Kidney glomerular epithelial cell (primary cell): ENCODE data around the gene ZNF276.
A peak's percentile ranks its signal among the peaks of the same experiment; 100 is the strongest.

ENCODE experiments used
- DNase-seq: peaks from one replicate; lab custom pipeline; 2025; lab: John Stamatoyannopoulos, UW

ZNF276 gene

DNA sequence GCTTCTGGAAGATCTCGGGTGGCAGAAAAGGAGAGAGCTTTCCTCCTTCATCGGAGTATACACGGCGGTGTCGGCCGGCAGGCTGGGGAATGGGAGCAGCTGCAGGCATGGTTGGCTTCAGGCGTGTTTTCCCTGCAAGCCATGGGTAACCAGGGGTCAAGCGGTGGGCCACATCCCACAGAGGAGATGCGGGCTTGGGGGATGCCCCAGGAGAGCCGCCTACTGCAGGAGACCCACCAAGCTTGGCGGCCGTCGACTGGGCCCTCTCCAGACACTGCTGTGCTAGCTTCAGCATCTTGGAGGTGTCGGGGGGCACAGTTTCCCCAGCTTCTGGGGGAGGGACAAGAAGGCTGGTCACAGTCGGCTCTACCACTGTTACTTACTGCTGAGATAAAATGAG, 4.8 kb upstream of the ZNF276 start:
- DNase-seq = no peak

DNA sequence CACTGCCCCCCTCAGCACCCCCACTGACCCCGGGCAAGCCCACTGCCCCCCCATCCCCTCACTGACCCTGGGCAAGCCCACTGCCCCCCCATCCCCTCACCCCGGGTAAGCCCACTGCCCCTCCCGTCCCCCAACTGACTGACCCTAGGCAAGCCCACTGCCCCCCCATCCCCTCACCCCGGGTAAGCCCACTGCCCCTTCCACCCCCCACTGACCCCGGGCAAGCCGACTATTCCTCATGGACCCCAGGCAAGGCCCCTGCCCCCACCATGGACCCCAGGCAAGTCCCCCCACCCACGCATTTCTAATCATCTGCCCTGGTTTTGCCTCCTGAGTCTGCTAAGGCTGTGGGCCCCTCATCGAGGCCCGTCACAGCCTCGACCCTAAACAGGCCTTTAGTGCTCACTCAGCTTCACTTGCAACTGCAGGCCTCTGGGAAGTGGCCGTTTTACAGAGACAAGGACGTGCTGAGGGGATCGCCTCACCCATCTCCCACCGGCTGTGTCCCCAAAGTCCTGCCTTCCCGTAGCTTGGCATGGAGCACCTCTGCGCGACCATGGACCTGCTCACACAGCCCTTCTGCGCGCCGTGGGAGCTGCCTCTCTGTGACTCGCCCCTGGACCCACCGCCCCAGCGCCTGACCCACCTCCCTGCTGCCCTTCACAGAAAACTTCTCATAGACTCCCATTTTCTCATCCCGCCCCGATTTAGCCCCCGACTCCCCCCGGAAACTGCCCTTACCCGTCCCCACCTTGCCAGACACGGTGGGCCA, 4.2 kb upstream of the ZNF276 start:
- no peak for DNase-seq

DNA sequence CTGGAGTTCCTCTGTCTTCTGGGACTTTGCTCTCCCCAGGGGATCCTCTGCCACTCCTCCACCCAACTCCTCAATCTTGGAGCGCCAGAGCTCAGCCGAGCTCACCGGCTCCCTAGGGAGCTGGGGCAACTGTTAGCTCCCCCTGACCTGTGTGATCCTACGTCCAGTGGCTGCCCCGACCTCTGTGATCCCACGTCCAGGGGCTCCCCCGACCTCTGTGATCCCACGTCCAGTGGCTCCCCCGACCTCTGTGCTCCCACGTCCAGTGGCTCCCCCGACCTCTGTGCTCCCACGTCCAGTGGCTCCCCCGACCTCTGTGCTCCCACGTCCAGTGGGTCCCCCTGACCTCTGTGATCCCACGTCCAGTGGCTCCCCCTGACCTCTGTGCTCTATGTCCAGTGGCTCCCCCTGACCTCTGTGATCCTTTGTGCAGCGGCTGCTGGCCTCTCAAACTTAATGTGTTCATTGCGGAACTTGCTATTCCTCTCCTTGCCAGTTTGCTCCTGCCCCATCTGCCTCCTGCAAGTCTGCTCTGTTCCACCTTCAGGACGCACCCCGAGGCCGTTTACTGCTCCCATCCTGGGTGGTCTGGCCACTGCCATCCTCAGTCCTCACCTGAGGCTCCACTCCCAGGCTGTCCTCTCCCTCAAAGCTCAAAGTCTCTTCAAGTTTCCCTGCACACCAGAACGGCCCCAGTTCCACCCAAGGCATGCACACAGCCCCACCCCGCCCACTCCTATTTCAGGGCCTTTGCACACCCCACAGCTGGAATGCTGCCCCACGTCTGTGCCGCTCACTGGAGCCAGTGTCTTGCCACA, 3.4 kb upstream of the ZNF276 start:
- DNase-seq = no peak

DNA sequence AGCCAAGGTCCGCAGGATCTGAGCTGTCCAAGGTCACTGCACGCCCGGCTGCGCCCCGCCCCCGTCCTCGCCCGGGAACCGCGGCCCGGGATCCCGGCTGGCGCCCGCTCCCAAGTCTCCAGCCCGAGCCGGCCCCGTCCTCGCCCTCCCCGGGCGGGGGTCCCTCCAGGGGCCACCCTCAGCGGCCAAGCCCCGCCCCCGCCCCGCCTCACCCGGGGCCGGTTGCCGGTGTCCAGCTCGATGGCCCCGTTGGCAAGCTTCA, 855 bp upstream of the ZNF276 start:
- no peak for DNase-seq

DNA sequence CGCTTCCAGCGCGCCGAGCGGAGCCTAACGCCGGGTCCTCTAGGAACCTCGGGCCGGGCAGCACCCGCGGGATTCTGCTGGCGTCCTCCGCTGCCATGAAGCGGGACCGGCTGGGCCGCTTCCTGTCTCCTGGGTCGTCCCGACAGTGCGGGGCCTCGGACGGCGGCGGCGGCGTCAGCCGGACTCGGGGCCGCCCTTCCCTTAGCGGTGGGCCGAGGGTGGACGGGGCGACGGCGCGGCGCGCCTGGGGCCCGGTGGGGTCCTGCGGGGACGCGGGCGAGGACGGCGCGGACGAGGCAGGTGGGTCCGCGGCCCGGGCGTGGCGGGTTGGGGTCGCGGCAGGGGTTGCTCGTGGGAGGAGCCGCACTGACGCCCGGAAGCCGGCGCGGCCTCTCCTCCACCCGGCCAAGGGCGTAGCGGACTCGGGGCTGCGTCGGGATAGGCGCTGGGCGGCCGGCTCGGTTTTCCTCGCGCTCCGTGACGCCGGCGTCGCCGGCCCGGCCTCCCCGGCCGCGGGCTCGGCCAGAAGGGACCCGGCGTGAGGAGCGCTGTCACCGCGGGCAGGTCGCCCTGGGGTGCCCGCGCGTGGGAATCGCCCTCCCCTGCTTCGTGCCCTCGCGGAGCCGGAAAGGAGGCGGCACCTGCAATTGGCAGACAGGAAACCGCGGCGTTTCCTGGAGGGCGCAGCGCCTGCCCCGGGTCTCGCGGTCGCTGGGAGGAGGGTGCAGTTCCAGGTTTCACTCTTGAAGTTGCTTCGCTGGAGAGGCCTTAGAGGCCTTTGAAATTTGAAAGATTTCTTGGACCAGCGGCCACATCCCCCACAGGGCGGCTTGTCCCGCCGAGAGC, 432 bp downstream of the ZNF276 start:
- DNase-seq = peak; percentile 55

DNA sequence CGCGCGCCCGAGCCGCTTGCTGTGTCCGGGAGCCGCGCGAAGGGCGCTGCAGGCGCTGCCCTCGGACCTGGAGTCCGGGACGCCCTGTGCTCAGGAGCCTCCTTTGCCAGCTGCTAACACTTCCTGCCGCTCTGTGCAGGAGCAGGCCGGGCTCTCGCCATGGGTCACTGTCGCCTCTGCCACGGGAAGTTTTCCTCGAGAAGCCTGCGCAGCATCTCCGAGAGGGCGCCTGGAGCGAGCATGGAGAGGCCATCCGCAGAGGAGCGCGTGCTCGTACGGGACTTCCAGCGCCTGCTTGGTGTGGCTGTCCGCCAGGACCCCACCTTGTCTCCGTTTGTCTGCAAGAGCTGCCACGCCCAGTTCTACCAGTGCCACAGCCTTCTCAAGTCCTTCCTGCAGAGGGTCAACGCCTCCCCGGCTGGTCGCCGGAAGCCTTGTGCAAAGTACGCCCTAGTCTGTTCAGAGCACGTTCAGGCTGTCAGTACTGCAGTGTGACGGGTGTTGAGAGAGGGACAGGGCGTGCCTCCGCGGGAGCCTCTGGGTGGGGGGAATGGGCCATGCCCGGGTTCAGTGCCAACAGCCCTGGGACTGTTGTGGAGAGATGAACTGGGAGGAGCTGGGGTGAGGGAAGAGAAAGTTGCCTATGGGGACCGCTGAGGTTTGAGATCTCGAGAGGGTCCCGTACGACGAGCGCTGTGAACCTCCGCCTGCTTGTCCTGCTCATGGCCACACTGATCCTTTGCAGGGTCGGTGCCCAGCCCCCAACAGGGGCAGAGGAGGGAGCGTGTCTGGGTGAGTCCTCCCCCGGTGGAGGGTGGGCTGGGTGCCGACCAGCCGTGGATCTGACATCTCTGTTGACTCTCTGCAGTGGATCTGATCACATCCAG, 1.3 kb downstream of the ZNF276 start:
- DNase-seq = no peak

DNA sequence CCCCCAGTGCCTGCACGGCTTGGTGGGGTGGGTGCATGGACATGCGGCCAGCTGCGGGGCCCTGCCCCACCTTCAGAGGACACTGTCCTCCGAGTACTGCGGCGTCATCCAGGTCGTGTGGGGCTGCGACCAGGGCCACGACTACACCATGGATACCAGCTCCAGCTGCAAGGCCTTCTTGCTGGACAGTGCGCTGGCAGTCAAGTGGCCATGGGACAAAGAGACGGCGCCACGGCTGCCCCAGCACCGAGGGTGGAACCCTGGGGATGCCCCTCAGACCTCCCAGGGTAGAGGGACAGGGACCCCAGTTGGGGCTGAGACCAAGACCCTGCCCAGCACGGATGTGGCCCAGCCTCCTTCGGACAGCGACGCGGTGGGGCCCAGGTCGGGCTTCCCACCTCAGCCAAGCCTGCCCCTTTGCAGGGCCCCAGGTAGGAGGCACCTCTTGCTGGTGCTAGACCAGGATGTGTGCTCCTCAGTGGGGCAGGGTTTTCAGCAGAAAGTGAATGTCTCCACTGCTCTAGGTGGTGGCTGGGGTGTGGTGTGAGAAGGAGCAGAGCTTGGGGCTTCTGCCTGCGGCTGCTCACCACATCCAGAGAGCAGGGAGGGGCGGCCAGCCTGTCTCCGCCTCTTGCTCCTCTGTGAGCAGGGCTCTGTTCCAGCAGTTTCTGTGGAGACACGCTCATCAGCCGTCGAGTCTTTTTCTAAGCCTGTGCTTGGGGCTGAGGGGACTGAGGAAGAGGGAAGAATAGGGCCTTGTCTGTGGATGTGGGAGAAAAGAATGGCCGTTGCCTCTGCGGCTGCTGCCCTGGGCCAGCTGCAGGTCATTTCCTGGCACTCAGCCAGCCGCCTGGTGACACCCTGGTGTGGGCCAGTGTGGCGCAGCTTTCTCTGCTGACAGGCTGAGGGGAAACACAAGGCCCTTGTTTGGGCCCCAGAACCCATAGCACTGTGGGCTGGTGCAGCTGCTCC, 2.2 kb downstream of the ZNF276 start:
- DNase-seq = no peak

DNA sequence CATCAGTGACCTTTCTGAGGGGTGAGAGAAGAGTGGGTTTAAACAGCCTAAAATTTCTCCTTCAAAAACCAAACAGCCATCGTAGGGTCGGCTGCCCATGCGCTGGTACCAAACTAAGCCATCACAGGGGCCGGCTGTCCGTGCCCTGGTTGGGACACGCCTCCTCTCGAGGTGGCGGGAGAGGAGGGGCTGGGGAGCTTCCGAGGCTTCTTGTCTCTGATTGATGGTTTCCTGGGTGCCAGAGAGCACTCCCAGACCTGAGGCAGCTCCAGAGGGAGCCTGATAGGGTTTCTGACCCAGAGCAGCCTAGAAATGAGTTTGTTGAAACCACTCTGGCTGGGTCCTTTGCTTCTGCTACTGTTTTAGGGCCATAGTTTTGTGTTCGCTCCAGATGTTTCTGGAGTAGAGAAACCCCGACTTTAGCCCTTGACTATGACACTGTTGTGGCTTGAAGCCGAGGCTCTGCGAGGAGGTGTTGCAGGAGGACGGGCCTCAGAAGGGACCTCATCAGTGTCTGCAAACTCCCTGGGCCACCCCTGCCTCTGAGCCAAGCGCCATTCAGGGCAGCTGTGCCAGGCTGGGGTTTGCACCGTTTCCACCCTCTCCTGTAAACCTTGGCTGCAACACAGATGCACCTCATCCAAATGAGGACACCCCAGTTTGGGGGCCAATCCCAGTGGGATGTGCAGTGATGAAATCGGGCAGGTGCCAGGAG, 6.2 kb downstream of the ZNF276 start:
- no peak for DNase-seq

DNA sequence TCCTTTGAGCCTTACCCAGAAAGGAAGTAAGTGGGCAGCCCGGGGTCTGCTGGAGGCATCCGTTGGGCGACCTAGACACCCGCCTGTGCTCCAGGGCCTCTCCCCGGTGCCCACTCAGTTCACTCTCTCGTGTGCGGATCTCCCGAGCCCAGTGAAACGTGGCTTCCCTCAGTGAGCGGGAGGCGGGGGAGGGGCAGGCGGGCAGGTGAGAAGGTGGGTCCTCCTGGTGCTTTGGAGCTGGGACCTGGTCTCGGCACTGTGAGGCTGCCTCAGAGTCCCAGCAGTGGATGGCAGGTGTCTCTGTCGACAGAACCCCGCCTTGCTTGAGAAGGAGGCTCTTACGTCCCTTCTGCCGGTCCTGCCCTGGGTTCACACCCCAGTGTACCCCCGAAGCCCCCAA, 8.0 kb downstream of the ZNF276 start:
- no peak for DNase-seq

DNA sequence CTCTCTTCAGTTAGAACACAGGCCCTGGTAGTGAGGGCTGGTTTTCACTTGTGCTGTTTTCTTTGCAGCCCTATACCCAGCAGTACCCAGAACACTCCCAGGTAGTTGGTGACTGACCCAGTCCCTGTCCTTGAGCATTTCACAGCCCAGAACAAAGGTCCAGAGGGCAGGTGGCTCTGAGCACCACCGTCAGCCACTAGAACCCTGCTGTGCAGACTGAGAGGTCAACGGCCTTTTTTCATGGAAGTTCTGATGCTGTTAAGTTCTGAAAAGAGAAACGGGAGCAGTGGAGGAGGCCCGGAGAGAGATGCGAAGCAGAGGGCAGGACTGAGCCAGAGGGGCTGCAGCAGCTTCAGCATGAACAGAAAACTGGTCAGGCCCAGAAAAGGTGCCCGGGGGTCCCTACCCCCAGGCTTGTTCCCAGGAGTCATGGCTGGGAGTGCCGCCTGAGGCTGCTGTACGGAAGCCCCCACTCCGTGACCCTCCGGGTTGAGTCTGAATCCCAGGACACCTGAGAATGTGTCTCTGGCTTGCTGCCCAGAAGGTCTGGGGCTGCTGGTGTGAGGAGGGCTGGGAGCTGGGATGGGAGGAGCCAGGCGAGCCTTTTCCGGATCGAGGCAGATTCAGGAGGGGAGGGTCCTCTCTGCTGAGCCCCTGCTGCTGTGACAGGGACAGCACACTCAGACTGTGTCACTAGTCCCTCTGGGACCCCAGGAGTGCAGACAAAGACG, 8.7 kb downstream of the ZNF276 start:
- no peak for DNase-seq

DNA sequence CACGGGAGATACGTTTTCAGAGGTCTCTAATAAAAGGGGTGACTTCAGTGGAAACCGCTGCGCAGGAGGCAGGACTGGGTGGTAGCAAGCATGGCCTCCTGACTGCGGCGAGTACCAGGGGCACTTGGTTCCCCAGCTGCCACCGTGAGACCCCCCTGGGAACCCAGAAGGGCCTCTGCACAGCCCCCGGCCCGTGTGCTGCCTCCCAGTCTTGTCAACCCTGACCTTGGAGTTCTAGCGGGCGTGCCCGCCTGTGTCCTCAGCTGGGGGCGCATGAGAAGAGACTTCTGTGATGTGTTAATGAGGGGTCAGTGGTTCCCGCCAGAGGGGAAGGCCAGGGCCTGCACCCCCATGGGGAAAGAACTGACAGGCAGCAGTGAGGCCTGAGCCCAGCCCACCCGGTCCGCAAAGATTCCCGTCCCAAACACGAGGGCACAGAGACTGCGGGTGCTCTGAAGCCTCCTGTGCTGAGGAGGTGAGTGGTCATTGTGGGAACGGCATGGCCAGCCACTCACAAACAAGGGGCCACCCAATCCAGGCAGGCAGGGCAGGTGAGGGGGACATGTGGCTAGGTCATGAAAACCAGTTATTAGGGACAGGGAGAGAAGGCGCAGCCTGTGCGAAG, 9.4 kb downstream of the ZNF276 start:
- no peak for DNase-seq

DNA sequence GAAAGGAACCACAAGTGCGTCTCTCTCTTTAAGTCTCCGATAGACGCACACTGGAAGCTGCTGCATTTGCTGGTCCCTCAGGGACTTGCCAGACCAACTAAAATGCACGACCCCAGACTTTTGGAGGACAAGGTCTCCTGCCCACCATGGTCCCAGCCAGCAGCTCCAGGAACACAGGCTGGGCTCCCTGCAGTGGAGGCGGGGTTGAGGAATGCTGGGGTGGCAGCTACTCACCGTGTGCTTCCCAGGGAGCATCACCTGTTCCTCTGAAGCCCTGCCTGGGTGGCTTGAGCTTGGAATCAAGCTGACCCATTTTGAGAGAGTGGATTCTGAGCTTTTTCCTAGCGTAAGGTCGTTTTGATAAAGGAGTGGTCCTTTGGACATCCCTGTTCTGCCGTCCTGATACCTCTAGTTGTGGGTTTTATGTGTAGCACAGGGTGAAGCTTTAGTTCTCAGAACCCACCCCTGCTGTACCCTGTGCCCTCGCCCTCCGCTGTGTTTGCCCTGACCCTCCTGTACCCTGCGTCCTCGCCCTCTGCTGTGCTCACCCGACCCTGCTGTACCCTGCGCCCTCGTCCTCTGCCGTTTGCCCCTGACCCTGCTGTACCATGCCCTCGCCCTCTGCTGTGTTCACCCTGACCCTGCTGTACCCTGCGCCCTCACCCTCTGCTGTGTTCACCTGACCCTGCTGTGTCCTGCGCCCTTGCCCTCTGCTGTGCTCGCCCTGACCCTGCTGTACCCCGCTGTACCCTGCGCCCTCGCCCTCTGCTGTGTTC, 11.0 kb downstream of the ZNF276 start:
- DNase-seq = no peak

DNA sequence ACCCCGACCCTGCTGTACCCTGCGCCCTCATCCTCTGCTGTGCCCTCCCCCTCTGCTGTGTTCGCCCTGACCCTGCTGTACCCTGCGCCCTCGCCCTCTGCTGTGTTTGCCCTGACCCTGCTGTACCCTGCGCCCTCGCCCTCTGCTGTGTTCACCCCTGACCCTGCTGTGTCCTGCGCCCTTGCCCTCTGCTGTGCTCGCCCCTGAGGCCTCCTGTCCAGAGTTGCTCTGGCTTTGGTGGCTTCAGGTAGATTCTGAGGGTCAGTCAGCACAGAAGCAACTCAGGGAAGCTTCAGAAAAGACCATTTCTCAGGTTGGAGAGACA, 11.5 kb downstream of the ZNF276 start:
- DNase-seq = no peak

DNA sequence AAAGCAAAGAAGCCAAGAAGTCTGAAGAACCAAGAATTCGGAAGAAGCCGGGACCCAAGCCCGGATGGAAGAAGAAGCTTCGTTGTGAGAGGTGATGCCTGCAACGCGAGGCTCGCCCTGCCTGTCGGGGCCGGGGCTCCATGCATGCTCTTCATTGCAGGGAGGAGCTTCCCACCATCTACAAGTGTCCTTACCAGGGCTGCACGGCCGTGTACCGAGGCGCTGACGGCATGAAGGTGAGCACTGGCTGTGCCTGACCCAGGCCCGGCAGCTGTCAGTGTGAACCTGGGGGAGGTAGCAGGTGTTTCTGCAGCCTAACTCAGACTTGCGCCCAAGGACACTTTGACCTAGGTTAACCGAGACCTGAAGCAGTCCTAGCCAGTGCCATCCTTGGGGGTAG, 12.0 kb downstream of the ZNF276 start:
- DNase-seq = no peak

DNA sequence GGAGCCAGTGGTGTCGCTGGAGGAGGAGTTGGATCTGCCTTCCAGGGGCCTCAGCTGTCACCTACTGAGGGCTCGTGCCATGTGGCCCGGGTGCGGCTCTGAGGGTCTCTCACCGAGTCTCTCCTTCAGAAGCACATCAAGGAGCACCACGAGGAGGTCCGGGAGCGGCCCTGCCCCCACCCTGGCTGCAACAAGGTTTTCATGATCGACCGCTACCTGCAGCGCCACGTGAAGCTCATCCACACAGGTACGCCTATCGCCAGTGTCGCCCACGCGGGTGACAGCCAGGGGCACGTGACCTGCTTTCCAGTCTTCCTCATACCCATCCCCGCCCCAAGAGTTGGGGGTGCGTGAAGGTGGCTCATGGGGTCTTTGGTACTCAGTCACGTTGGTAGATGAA, 12.5 kb downstream of the ZNF276 start:
- DNase-seq = no peak

DNA sequence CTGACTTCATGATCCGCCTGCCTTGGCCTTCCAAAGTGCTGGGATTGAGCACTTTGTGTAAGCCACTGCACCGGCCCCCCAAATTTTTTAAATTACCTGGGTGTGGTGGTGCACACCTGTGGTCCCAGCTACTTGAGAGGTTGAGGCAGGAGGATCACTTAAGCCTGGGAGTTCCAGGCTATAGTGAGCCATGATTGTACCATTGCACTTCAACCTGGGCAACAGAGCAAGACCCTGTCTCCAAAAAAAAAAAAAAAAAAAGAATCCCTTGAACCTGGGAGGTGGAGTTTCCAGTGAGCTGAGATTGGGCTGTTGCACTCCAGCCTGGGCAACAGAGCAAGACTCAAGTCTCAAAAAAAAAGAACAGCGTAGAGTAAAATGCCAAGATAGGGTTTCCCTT, 15.2 kb downstream of the ZNF276 start:
- DNase-seq = no peak

DNA sequence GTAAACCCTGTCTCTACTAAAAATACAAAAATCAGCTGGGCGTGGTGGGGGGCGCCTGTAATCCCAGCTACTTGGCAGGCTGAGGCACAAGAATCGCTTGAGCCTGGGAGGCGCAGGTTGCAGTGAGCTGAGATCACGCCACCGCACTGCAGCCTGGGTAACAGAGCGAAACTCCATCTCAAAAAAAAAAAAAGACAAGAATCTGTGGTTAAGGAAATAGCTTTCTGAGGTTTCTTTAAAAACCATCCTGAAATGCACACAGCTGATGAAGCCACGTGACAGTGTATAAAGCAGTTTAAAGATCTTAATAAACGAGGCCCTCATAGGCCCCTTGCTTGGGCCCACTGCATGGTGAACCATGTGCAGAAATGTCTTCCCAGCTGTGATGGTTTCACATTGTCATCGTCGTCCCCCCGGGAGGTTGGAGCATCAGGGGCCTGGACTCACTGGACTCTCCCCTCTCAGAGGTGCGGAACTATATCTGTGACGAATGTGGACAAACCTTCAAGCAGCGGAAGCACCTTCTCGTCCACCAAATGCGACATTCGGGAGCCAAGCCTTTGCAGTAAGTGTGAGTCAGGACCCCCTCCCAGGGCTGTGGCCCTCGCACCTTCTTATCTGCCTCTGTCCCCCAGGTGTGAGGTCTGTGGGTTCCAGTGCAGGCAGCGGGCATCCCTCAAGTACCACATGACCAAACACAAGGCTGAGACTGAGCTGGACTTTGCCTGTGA, 16.2 kb downstream of the ZNF276 start:
- no peak for DNase-seq

DNA sequence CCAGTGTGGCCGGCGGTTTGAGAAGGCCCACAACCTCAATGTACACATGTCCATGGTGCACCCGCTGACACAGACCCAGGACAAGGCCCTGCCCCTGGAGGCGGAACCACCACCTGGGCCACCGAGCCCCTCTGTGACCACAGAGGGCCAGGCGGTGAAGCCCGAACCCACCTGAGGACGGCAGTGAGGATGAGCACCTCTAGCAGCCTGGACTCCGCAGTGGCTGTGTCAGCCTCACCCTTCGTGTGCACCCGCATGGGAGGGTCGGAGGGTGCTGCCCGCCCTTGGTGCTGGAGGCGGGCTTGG, 16.7 kb downstream of the ZNF276 start:
- DNase-seq = no peak
